ENCODE data around the gene IL10RB.

The IL10RB gene

DNA sequence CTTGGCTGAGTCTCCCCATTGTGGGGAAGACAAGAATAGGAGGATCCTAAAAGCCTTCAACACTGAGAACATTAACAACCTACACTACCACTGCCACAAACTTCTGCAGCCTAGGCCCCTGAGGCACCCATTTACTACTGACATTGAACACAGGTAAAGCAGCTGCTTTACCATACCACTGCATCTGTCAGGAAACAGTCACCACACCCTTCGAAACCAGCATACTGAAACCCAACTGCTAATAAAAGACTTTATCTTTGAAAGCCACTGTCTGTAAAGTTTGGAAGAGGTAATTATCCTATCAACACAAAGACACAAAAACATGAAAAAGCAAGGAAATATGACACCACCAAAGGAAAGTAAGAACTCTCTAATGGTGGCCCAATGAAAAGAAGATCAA lies 66.0 kb downstream of the IL10RB start:
- no peak for DNase-seq (ENCODE audit: low read depth)

DNA sequence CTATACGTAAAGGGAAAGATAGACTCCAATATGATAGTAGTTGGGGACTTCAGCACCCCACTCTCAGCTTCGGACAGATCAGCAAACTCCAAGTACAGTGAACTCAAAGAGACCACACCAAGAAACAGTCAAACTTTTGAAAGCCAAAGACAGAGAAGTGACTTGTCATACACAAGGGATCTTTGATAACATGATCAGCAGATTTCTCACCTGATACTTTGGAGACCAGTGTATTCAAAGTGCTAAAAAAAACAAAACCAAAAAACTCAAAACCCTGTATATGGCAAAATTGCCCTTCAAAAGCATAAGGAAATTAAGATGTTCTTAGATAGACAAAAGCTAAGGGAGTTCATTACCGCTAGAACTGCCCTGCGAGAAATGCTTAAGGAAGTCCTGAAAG lies 68.0 kb downstream of the IL10RB start:
- DNase-seq (ENCODE audit: low read depth): no peak

DNA sequence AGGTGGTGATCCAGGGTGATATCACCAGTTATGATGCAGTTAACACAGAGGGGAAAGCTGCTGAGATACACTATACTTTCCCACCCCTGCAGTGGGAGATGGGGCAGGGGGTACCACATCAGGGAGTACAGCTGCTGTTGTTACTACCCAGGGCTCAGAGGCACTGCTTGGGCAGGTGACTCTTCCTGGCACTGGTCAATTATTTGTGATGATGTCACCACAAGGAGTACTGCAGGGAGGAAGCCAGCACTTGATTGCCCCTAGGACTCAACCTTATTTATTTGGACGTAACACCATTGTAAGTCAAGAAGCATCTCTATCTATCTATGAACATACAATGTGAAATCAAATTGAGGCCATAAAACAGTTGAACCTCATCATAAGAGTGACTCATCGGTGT lies 68.7 kb downstream of the IL10RB start:
- DNase-seq (ENCODE audit: low read depth): no peak

DNA sequence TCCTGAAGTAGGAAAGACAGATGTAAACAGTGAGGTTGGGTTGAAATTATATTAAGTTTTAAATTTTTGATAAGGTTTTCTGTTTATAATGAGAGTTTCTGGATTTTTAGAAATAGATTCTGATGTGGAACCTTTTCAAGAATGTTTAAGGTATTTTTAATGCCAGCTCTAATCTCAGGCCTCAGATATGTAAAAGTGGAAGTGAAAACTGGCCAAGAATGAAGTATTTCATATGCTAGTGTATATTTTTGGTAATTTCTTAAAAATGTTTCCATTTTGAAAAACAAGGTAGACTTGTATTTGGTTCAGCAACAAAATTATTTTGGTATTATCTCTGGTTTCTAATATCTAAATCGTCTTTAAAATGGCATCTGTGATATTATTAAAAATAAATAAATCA lies 73.0 kb downstream of the IL10RB start:
- DNase-seq (ENCODE audit: low read depth): no peak

- DNase-seq (ENCODE audit: low read depth): no peak
Measured at GRCh38 chr21:33339918-33340317, 73.8 kb downstream of the IL10RB start.

DNA sequence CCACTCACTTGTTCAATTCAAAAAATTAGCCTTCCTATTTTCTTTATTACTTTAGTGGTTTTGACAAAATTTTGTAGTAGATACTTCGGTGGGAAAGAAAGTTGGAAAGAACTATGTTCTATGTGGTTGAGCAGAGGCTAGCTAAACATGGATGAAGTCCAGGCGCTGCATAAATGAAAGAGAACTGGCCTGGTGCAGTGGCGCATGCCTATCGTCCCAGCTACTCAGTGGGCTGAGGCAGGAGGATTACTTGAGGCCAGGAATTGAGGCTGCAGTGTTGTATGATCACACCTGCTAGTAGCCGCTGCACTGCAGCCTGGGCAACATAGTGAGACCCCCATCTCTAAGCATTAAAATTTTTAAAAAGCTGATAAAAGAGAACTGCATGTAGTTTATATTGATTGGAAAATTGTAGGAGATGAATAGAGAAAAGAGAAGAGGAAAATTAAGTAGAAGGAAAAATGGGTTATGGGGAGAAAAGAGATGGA lies 79.6 kb downstream of the IL10RB start:
- no peak for DNase-seq (ENCODE audit: low read depth)

Measured in activated T-cell treated with anti-CD3 and anti-CD28 coated beads for 24 hours (primary cell).